Posterior vena cava (tissue), 2 donors: ENCODE results near the gene GPR155. TPM values are rescaled to one million over a fixed set of nuclear protein-coding genes. Genes with fewer than 3 reads are reported as not detected.
"Not testable (repeated sequence)": the region's sequence is repeated elsewhere in the genome, so short reads cannot be mapped to it uniquely, and the experiment has no call there.

Experiments used
- DNase-seq: peaks from one replicate; pipeline ENCODE4 v3.0.0-alpha.2; 2020; ENCODE audit warnings: low spot score
- intact Hi-C, 2 donors: fragments of 100-400 bp; cut with DNase I; formaldehyde crosslinking; loops; one replicate each; pipeline versions ENCODE4 v1.14.1 to v1.14.2; 2022 to 2023
- total RNA-seq, 2 donors: library from RNA; stranded (reverse); fragmentation: NEBNext Ultra II Directional; extraction: Animal tissue kit (Norgen Biotek cat#: 25700); gene quantifications; one replicate each; pipeline ENCODE4 v1.2.1, GENCODE V29; 2021
- donor health status: DM: yes; HTN: yes; CAD: no.
- donor health status: DM: yes; HTN: yes; CAD: no.

The GPR155 gene
- total RNA-seq, 2 donors from 2014 or later = 9.7 to 10.4 TPM

- intact Hi-C loops = loop anchor here in 1 of 2 donors (10.0 kb wide), 1 partner anchor 1601 kb away; the partner anchor contains the start of genes HOXD12 and HOXD13
- no peak for DNase-seq
Observed at GRCh38 chr2:174493549-174494331, 6.9 kb upstream of the GPR155 start.

DNA sequence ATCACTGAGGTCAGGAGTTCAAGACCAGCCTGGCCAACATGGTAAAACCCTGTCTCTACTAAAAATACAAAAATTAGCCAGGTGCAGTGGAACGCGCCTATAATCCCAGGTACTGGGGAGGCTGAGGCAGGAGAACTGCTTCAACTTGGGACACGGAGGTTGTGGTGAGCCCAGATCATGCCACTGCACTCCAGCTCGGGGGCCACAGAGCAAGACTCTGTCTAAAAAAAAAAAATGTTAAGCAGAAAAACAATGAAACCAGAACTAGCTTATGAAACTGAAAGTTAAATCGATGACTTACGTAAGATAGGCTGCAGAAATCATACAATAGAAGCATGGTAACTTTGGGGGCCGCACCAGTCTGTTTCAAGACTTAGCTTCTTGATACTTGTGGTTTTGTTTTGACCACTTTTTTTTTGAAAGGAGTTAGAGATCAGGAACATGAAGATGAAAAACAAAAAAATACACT lies 6.2 kb upstream of the GPR155 start:
- DNase-seq = no peak
- intact Hi-C loops = loop anchor here in 1 of 2 donors (10.0 kb wide), 1 partner anchor 1602 kb away; the partner anchor contains the start of genes HOXD12 and HOXD13

GRCh38 chr2:174491947-174492346 lies 5.1 kb upstream of the GPR155 start:
- intact Hi-C loops = loop anchor here in 1 of 2 donors (10.0 kb wide), 1 partner anchor 1603 kb away; the partner anchor contains the start of genes HOXD12 and HOXD13
- DNase-seq = no peak

- intact Hi-C loops = loop anchor here in 1 of 2 donors (10.0 kb wide), 1 partner anchor 1605 kb away; the partner anchor contains the start of genes HOXD12 and HOXD13
- no peak for DNase-seq
Observed at GRCh38 chr2:174490051-174490450, 3.2 kb upstream of the GPR155 start.

- DNase-seq, intact Hi-C loops: not testable (repeated sequence)
Observed at GRCh38 chr2:174489520-174489919, 2.7 kb upstream of the GPR155 start.

- intact Hi-C loops = no loop called here
- DNase-seq = no peak
Observed at GRCh38 chr2:174487820-174488162, 962 bp upstream of the GPR155 start.

DNA sequence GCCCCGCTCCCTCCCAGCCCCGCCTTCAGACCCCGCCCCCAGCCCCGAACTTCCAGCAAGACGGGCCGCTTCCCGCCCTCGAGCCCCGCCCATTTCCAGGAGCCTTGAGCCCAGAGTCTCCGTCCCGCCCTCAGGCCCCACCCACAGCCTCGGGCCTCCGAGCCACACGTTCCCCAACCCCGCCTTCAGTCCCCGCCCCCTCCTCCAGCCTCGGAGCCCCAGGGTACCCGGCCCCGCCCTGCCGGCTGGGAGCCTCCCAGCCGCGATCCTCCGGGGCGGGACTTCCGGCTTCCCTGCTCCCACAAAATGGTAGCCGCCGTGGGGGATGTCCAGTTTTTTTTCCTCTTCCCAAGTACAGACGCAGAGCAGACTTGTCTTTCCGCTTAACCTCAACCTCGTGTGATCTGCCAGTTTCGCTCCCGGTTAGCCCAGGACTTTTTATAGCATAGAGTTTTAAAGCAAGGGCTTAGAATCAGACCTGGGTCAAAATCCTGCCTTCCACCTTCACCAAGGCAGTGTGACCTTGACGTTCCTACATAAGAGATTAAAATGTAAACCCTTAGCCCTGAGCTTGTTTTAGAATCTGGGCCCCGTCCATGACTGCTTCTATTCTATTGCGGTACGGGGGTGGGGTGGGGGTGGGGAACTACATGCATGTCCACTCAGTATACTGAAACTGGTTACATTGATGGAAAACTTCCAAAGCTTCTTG lies 435 bp upstream of the GPR155 start:
- intact Hi-C loops = no loop called here
- DNase-seq = peak; percentile 100

DNA sequence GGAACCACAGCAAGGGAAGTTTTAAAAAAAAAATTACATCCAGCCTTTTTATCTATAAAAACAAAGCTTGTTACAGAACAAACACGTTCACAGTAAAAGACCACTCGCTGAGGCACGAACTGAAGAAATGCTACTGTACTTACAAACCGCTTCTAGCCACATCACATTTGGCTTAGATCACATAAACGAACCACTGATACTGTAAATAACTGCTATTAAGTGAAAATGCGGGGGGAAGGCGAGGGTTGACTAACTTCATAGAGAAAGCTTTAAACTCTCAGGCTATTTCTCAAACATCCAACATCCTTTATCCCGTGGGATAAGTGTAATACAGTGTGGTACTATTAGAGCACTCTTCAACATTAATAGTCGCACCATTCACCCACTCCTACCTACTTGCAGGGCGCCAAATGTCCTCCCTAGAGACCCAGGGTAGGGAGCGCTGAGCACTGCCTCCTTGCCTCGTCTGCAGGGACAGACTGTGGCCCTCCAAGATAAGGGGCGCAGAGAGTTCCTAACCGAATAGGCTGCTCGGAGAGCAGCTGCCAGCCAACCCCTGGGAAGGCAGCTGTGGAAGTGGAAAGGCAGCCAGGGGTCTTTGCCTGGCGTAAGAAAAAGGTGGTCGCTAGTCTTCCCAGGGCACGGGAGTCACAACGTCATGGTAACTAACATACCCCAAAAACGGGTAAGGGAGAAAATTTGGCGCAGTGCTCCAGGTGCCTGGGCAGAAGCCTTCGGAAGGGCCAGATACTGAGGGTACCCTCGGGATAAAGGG lies 854 bp downstream of the GPR155 start:
- DNase-seq = no peak
- intact Hi-C loops = no loop called here

DNA sequence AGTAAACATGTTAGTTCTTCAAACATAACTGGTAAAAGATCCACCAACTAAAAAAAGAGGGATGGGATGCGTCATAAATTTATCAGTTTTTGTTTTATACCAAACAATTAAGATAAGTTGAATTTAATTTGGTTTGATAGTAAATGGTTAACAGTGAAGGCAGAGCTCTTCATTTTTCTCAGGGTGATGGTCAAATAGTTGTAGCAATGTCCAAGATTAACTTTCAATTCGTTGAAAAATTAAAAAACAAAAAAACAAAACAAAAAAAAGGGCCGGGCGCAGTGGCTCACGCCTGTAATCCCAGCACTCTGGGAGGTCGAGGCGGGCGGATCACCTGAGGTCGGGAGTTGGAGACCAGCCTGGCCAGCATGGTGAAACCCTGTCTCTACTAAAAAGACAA lies 1.8 kb downstream of the GPR155 start:
- DNase-seq, intact Hi-C loops: not testable (repeated sequence)

DNA sequence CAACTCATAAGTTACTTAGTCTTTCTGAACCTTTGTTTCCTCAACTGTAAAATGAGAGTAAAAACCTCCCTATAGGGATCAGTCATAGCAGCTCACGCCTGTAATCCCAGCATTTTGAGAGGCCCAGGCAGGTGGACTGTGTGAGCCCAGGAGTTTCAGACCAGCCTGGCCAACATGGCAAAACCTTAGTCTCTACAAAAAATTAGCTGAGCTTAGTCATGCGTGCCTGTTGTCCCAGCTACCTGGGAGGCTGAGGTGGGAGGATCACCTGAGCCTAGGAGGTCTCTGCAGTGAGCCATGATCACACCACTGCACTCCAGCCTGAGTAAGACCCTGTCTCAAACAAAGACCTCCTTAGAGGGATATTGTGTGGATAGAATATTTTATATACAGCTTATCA lies 2.3 kb downstream of the GPR155 start:
- DNase-seq = no peak
- intact Hi-C loops = no loop called here

GRCh38 chr2:174482854-174483253 lies 4.0 kb downstream of the GPR155 start:
- intact Hi-C loops = no loop called here
- no peak for DNase-seq

- intact Hi-C loops = no loop called here
- DNase-seq = no peak
Observed at GRCh38 chr2:174477759-174478158, 9.1 kb downstream of the GPR155 start.

GRCh38 chr2:174473796-174474195 lies 13.0 kb downstream of the GPR155 start:
- intact Hi-C loops = no loop called here
- no peak for DNase-seq

- DNase-seq = no peak
- intact Hi-C loops = loop anchor here in 1 of 2 donors (10.0 kb wide), 1 partner anchor 59 kb away; no protein-coding TSS in a partner anchor
Observed at GRCh38 chr2:174465327-174465726, 21.5 kb downstream of the GPR155 start.

DNA sequence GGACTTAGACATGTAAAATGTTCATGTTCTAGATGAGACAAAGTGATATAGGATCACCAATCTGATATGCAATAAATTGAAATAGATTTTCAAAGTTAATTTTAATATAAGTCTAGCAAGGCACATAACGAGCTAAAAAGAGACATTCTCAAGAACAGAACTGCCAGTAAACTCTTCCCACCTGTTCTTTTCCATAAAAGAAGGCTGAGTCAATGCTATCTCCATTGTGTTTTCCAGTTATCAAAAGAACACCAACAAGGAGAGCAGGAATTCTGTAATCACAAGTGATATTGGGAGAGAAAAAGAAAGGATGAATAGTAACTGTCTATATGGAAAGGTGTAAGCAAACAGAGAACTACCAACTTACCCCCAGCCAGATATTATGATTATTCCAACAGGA lies 25.6 kb downstream of the GPR155 start:
- intact Hi-C loops = loop anchor here (5.0 to 10.0 kb wide), 3 partner anchors 64 to 456 kb away; no protein-coding TSS in a partner anchor
- no peak for DNase-seq

DNA sequence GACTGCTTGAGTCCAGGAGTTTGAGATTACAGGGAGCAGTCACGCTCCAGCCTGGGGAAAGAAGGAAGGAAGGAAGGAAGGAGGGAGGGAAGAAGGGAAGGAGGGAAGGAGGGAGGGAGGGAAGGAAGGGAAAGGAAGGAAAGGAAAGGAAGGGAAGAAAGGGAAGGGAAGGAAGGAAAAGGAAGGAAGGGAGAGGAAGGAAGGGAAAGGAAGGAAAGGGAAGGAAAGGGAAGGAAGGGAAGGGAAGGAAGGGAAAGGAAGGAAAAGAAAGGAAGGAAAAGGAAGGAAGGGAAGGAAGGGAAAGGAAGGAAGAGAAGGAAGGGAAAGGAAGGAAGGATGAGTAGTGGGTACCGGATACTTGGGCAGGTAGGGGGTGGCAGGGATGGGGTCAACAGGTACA lies 32.3 kb downstream of the GPR155 start:
- intact Hi-C loops = no loop called here
- DNase-seq = no peak

- no peak for DNase-seq
- intact Hi-C loops = no loop called here
Observed at GRCh38 chr2:174450021-174450816, 36.6 kb downstream of the GPR155 start.

DNA sequence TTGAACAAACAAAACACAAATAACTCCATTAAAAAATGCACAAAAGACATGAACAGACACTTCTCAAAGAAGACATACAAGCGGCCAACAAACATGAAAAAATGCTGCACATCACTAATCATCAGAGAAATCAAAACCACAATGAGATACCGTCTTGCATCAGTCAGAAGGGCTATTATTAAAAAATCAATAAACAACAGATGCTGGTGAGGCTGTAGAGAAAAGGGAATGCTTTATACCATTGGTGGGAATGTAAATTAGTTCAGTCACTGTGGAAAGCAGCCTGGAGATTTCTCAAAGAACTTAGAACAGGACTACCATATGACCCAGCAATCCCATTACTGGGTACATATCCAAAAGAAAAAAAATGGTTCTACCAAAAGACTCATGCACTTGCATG lies 37.8 kb downstream of the GPR155 start:
- intact Hi-C loops = no loop called here

GRCh38 chr2:174446531-174446930 lies 40.3 kb downstream of the GPR155 start:
- intact Hi-C loops = no loop called here
- DNase-seq = no peak

More for the DNA sequence above, 37.8 kb downstream of the GPR155 start:
- no peak for DNase-seq
